Breast epithelium (tissue), 4 donors: ENCODE results near the gene TNFRSF6B. TPM values are rescaled to one million over a fixed set of nuclear protein-coding genes. Genes with fewer than 3 reads are reported as not detected.

Experiments used
- DNase-seq, 2 donors: peaks; one replicate each; pipeline ENCODE4 v3.0.0-alpha.2; 2019; ENCODE audit warnings: low spot score in 2 of 2
- H3K27ac ChIP-seq, 2 donors: fragments of 200-600 bp; sonication (generic) in 1 of 2; one replicate each; pipeline ENCODE4 v1.5.1; 2016 to 2019; ENCODE audit warnings: mild to moderate bottlenecking in 1 of 2
- H3K27me3 ChIP-seq, 2 donors: fragments of 200-600 bp; sonication (generic) in 1 of 2; one replicate each; pipeline versions ENCODE4 v1.5.1 to v1.6.0; 2017 to 2019; ENCODE audit warnings: control low read depth in 1 of 2, mild to moderate bottlenecking in 1 of 2
- H3K36me3 ChIP-seq: fragments of 200-600 bp; one replicate; pipeline ENCODE4 v1.5.1; 2019
- H3K4me1 ChIP-seq, 2 donors: fragments of 200-600 bp; sonication (generic); one replicate each; pipeline ENCODE4 v1.5.1; 2016 to 2019; ENCODE audit warnings: control low read depth in 1 of 2
- H3K4me3 ChIP-seq, 3 donors: fragments of 200-600 bp; sonication (generic); 1 replicate in 2 of 3; 2 replicates in 1 of 3; pipeline ENCODE4 v1.5.1; 2016 to 2019; ENCODE audit warnings: mild to moderate bottlenecking in 3 of 3, moderate library complexity in 2 of 3
- H3K9me3 ChIP-seq, 2 donors: fragments of 200-600 bp; sonication (generic) in 1 of 2; one replicate each; pipeline ENCODE4 v1.5.1; 2016 to 2019; ENCODE audit warnings: control low read depth in 1 of 2
- CTCF ChIP-seq, 3 donors: fragments of 450-650 bp; IDR thresholded peaks; one replicate each; pipeline ENCODE4 v1.5.1; 2016 to 2017; ENCODE audit warnings: antibody characterized with exemption in 3 of 3, mild to moderate bottlenecking in 3 of 3, moderate library complexity in 3 of 3
- POLR2A ChIP-seq: fragments of 450-650 bp; IDR thresholded peaks from one replicate; pipeline ENCODE4 v1.6.1; 2016; ENCODE audit warnings: antibody characterized with exemption, mild to moderate bottlenecking, moderate library complexity
- POLR2AphosphoS5 ChIP-seq, 3 donors: sonication (generic); formaldehyde crosslinking; IDR thresholded peaks; one replicate each; pipeline ENCODE4 v1.6.1; 2017; ENCODE audit warnings: antibody characterized with exemption in 3 of 3
- intact Hi-C: fragments of 100-400 bp; cut with DNase I; formaldehyde crosslinking; loops from one replicate; pipeline ENCODE4 v1.15.1; 2023; ENCODE audit warnings: low total_unique reads
- total RNA-seq, 3 donors: library from RNA; depleted of rRNA; stranded (reverse); fragments of >200 nt; gene quantifications; one replicate each; pipeline ENCODE4 v1.1.0, GENCODE V29; 2016

The TNFRSF6B gene
- total RNA-seq, 3 donors from 2014 or later = 2.8 to 40.0 (median 7.4) TPM

GRCh38 chr20:63679799-63680305 lies 16.6 kb upstream of the TNFRSF6B start:
- Histone ChIP-seq H3K4me3 (no peak overlapping the region), H3K36me3 (no peaks in the 10 kb centered on the region)
- TF ChIP-seq POLR2AphosphoS5 (IDR thresholded peaks at IDR 0.05) = no peak
- TF ChIP-seq POLR2A = no peak
- no peak for TF ChIP-seq CTCF (IDR thresholded peaks at IDR 0.05)

GRCh38 chr20:63680427-63680826 lies 16.0 kb upstream of the TNFRSF6B start:
- no peaks in the 10 kb centered on the region for H3K36me3 ChIP-seq

More at GRCh38 chr20:63679799-63680305, 16.6 kb upstream of the TNFRSF6B start:
- intact Hi-C loops = no loop called here
- peaks cover 8 to 9% of the 10 kb centered on the region in 2 donors for H3K4me1 ChIP-seq
- H3K27ac ChIP-seq = no peak overlapping the region
- H3K9me3 ChIP-seq = no peaks in the 10 kb centered on the region
- no peak for DNase-seq
- no peaks in the 10 kb centered on the region for H3K27me3 ChIP-seq

GRCh38 chr20:63680857-63681608 lies 15.4 kb upstream of the TNFRSF6B start:
- Histone ChIP-seq H3K9me3 (no peaks in the 10 kb centered on the region), H3K27me3 (no peaks in the 10 kb centered on the region), H3K27ac (peak overlapping the region in 1 of 2 donors; percentile 95), H3K4me3 (no peak overlapping the region), H3K36me3 (no peaks in the 10 kb centered on the region), H3K4me1 (peaks cover 8 to 9% of the 10 kb centered on the region in 2 donors)
- no peak for TF ChIP-seq CTCF (IDR thresholded peaks at IDR 0.05)
- TF ChIP-seq POLR2AphosphoS5 (IDR thresholded peaks at IDR 0.05) = no peak
- TF ChIP-seq POLR2A = no peak
- DNase-seq = no peak
- intact Hi-C loops = no loop called here

More at GRCh38 chr20:63680427-63680826, 16.0 kb upstream of the TNFRSF6B start:
- Histone ChIP-seq H3K9me3 (no peaks in the 10 kb centered on the region), H3K4me3 (no peak overlapping the region), H3K27me3 (no peaks in the 10 kb centered on the region), H3K4me1 (peaks cover 8 to 9% of the 10 kb centered on the region in 2 donors), H3K27ac (no peak overlapping the region)
- intact Hi-C loops = no loop called here
- DNase-seq = no peak
- TF ChIP-seq POLR2AphosphoS5 (IDR thresholded peaks at IDR 0.05) (no peak), POLR2A (no peak), CTCF (IDR thresholded peaks at IDR 0.05) (no peak)

GRCh38 chr20:63681609-63682142 lies 14.8 kb upstream of the TNFRSF6B start:
- DNase-seq = no peak
- Histone ChIP-seq H3K27ac (peak overlapping the region; percentile 79 to 95), H3K27me3 (no peaks in the 10 kb centered on the region), H3K4me1 (peaks cover 8 to 13% of the 10 kb centered on the region in 2 donors), H3K36me3 (no peaks in the 10 kb centered on the region), H3K4me3 (no peak overlapping the region), H3K9me3 (no peaks in the 10 kb centered on the region)
- intact Hi-C loops = no loop called here
- TF ChIP-seq CTCF (IDR thresholded peaks at IDR 0.05) = no peak
- TF ChIP-seq POLR2A = no peak
- no peak for TF ChIP-seq POLR2AphosphoS5 (IDR thresholded peaks at IDR 0.05)
